ENCODE data around the gene CHN2.

Gene CHN2

DNA sequence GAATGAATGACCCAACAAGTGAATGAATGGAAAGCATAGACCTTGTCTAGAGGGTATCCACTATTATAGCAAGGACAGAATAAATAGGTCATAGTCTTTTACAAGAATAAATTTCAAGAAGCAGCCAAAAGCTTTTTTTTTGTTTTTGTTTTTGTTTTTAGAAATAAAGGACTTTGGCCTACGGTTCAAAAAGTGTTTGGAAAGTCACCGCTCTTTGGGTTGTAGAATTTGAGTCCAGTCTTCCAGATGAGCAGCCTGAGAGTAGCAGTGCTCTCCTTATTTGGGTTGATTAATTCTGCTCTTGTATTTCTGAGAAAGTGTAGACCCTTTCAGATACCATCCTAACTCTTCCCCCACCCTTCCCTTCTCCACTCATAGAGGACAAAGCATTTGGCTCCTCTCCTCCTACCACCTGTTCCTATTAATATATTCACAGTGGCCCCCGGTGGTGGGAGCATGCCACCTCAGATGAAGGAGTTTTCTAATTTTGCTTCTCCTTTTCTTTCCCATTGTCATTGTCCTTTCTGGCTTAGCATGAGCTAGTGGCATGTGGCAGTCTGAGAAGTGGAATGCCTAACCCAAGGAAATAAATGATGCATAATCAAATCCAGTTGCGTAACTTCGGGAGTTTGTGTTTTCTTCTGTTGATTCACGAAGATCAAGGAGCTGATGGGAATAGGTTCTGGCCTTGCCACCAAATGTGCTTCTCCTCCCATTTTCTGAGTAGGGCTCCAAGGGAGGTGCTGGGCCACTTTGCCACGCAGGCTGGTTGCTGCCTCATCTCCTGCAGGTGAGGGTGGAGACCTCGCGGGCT is 114.7 kb downstream of the CHN2 start:
- no peak for DNase-seq (ENCODE audit: low read depth, low spot score)

DNA sequence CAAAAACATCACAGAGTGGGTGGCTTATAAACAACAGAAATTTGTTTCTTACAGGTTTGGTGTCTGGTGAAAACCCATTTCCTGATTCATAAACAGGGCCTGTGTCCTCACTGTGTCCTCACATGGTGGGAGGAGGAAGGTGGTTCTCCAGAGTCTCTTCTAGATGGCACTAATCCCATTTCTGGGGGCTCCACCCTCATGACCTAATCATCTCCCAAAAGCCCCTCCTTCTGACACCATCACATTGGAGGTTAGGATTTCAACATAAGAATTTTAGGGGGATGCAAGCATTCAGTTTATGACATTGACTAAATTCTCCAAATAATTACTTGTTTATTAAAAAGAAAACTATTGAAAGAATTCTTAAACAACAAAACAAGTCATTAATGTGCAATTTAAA is 116.0 kb downstream of the CHN2 start:
- no peak for DNase-seq (ENCODE audit: low read depth, low spot score)

DNA sequence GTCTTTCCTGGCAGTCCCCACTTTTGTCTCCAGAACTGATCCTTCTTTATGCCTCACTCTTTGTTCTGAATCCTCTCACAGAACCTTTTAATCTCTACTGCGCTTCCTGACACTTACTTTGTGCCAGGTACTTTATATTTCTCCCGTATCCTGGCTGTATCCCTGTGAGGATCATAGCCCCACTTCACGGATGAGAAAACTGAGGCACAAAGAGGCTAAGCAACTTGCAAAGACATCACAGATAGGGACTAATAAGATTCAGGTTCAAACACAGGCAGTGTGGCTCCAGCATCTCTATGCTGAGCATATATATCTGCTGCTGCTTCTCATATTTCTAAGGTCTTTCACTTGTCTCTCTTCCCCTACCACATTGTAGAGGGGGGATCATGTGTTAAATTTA is 116.7 kb downstream of the CHN2 start:
- DNase-seq (ENCODE audit: low read depth, low spot score) = no peak

DNA sequence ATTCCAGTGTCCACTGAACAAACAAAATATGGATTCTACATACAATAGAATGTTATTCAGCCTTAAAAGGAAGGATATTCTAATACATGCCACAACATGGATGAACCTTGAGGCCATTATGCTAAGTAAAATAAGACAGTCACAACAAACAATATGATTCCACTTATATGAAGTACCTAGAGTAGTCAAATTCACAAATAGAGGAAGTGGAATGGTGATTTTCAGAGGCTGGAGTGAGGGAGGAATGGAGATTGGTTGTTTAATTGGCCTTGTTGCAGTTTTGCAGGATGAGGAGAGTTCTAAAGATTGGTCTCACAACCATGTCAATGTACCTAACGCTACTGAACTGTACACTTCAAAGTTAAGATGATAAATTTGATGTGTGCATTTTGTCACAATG is 119.6 kb downstream of the CHN2 start:
- no peak for DNase-seq (ENCODE audit: low read depth, low spot score)

DNA sequence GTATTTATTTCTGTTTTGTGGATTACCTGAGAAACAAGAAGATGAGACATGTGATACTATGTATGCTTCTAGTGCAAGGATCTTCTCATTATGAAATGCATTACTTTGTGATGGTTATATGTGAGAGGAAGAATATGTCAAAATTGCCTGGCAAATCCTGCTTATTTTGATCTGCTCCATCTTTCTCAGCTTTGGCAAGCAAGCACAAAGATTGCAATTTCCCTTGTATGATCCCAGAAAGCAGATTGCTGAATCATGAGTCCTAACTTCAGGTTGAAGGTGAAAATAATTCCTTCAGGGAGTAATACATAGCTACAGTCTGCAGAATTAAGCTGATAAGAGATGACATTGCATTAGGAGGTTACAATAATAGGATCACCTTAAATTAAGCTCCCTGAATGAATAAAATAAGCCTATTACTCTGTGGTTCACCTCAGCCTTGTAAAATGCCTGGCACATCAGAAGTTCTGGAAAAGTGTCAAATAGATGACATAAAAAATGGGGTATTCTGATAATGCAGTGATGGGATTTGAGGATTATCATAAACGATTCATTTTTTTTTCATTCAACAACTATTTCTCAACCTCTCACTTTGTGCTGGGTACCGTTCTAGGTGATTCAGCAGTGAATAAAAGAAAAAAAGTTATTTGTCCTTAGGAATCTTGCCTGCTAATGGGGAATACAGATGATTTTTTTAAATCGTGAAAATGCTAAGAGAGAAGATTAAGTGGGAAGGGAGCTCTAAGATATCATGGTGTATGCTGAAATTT is 120.7 kb downstream of the CHN2 start:
- DNase-seq (ENCODE audit: low read depth, low spot score) = no peak

DNA sequence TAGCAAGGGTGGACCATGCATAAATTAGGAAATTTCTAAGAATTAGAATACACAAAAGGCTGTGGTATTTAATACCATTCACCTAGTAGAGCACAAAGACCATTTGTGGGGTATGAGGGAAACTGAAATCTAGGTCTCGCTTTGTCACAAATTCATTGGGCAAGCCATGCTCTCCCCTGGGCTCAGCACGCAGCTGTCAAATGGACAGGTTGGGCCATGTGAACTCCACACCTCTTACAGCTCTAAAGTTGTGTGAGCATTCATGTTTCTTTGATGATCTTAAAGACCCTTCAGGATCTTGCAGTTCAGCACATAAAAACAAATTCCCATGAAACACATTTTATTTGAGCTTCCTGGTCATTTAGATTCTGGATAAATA is 121.3 kb downstream of the CHN2 start:
- DNase-seq (ENCODE audit: low read depth, low spot score) = no peak

DNA sequence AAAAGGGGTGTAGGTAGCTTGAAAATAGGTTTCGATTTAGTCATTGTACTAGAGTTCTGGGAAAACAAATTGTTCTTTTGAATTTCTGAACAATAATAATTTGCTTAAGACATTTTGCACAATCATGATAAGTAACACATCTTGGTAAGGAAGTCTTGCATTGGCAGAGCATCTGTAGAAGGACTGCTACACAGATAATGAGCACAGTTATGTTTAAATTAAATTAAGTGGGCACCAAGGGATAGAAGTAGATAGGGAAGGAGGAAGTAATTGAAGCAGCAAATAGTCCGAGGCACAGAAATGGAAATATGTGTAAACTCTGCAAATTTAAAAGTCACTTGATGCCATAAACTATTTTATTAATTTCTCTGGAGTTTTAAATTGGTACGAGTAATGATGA is 122.4 kb downstream of the CHN2 start:
- DNase-seq (ENCODE audit: low read depth, low spot score) = no peak

DNA sequence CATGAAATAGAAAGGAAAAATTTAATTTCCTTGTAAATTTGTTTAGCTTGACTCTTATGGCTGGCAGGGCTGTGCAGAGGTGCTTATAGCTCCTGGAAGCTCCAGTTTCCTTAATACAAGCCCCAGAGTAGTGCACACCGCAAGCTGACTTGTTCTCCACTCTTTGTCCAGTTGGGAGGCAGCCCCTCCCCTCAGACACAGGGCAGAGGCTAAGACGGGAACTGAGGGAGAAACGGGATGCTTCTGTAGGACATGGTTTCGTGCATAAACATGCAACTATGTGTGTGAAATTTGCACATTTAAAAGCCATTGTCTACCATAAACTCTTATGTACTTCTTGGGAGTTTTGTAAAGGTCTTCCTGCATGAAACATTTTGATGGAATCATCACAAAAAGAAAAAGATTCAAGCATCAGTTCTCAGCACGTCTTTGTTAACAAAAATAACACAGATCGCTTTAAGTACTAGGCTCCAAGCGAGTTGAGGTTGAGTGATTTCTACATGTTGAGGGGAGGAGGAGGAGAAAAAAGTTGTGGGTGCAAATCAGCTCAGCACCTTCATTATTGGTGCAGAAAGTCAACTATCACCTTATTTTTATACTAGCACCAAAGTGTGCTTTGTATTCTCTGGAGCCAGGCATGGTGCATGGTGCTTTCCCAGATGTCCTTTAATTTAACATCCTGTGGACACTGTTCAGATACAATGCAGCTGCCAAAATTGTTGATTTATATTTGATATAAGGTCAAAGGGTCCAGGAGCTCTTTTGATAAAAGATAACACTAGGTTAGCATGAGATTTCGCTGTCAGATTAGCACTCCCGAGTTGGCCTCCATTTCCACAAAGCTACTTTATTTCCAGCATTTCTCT is 124.5 kb downstream of the CHN2 start:
- no peak for DNase-seq (ENCODE audit: low read depth, low spot score)

DNA sequence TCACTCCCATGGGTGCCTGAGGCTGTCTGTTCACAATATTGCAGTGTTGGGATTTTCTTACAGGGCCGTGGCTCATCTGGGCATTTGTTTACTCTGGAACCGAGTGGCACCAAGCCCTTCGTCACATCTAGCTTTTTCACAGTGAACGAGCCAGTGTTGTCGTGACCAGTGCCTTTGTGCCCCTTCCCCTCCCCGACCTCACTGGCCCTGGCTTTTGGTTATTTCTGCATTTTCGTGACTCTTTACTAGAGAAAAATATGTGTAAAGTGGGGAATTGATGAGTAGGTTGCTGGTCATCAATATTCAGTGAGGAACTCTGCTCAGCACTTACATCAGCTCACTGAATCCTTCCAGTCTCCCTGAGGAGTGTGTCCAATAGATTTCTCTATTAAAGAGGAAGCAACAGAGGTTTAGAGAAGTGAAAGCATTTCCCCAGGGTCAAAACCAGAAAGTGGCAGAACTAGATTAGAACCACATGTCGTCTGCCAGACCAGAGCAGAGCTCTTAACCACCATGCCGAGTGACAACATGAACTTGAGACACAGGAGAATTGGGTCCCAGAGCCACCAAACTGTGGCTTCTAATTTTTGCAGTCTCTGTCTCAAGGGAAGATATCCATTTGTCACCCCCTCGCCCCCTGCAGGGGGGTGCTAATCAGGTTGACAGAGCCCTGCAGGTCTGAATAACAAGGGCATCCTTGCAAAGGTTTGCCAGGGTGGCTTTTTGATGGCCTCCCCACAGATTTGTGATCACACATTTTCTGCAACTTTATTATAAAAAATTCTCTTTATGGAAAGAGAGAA is 125.3 kb downstream of the CHN2 start:
- no peak for DNase-seq (ENCODE audit: low read depth, low spot score)

DNA sequence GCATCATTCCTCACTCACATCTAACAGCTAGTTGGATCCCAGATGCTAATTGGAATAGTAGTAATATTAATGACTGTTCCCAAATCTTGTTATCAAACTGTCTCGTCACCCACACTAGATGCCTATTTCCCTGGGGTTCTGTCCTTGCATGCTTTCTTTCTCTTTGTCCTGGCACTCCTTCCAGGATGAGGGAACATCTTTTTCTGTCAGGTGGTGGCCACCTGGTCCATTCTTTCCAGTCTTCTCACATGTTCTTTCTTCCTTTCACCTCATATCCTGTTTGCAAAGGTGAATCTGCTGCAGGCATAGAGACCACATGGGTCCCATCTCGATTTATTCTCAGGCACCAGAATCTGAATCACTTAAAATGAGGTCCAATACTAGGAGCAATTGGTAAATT is 126.0 kb downstream of the CHN2 start:
- no peak for DNase-seq (ENCODE audit: low read depth, low spot score)

DNA sequence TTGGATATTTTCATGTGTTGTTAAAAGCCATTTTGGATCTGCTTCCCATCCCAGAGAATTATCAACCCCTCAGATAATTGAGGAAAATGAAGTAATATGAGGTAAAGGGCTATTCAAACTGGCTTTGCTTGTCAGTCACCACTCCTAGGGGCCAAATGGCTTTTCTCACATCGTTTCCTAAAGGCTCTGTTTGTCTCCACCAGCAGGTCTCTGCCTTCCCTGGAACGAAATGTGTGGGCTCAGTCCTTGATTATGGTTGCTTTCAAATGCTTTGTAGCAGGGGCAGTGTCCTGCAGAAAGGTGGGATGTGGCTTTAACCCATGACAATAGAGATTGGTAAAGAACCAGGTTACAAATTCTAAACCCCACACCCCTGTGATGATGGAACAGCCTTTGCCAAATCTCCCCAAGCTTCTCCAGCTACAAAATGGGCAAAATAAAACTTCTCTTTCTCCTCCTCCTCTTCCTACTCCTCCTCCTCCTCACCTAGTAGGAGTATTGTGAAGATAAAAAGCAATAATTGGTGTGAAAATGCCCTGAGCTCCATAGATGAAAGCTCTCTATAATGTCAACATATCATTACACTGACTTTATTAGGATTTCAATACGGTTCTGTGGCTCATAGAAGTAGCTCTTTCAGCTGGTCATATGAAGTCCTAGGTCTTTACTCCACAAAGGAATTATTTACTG is 127.6 kb downstream of the CHN2 start:
- no peak for DNase-seq (ENCODE audit: low read depth, low spot score)

DNA sequence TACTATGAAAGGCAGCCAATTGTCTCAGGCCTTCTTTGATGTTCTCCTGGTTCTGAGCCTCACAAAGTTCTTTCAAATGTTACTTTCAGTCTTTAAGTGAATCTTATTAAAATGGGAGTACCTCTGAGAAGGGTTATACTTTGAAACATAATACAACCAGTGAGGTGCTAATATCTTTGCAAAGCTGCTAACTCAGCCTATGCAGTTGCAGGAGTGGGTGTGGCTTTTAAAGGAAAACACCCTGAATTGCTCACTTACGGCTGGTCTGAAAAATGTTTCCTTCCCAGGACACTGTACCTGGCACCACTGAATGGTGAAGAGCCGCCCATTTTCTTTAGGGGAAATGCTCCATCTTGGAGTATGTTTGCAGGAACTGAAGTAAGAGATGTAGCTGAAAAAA is 130.9 kb downstream of the CHN2 start:
- no peak for DNase-seq (ENCODE audit: low read depth, low spot score)

DNA sequence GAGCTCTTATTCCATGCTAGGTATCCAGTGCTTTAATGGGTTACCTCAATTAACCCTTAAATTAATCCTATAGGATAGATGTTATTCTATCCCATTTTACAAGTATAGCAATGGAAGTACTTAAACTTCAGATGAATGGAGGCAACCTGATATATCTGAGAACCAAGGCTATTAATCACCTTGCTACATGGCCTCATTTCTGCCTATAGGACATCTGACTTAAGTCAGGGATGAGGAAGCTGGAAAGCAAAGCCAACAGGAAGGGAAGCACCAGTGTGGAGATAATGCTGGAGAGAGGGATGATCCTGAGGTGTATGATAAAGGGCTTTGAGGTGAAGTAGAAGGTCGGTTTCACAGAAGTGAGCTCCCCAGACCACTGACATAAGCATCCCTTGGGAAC is 132.3 kb downstream of the CHN2 start:
- no peak for DNase-seq (ENCODE audit: low read depth, low spot score)

DNA sequence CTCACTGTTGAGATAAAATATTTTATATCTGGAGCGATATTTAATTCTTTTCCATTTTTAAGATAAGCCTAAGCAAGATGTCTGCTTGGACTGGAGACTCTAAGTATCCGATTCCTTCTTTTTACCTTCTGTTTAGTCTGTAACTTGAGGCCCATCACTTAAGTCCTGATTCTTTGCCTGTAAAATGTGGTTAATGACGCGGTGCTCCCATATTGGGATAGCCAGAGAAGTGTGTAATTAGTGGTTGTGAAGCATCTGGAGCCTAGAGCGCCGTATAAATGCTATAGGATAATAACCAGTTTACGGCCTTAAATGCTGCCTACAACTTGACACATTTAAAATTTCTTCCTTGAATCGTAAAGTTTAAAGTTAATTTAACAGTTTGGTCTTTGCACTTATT is 132.9 kb downstream of the CHN2 start:
- DNase-seq (ENCODE audit: low read depth, low spot score) = no peak

DNA sequence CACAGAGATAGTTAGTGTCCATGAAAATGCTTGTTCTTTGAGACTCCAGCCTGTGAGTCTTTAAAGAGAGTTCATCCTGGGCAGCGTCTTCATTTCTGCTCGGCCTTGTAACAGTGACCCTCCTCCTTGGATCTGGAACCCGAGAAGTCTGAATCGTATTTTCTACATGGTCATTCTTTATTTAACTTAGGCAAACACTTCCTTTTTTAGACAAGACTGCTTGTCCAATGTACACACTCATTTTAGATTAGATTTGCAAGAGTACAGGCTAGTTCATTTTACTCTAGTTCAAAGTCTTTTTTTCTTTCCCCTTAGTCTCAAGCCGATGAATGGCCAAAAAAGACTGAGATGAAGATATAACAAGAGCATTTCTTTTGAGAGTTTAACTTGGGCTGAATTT is 133.5 kb downstream of the CHN2 start:
- no peak for DNase-seq (ENCODE audit: low read depth, low spot score)

DNA sequence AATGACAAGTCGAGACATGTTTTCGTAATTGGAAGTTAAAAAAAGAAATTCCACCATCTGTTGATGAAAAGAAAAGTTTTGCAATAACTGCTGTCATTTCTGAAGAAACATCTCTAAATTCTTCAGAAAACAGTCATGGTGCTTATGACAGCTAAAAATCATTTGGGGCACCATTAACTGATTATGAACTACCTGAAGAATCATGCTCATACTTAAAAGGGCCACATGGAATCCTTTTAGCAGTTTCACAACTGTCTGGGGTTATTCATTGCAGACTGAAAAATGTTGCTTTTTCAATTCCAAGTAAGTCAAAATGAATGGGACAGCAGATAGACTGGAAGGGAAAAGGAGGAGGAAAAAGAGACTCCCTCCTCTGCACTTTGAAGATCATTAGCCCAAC is 134.2 kb downstream of the CHN2 start:
- no peak for DNase-seq (ENCODE audit: low read depth, low spot score)

DNA sequence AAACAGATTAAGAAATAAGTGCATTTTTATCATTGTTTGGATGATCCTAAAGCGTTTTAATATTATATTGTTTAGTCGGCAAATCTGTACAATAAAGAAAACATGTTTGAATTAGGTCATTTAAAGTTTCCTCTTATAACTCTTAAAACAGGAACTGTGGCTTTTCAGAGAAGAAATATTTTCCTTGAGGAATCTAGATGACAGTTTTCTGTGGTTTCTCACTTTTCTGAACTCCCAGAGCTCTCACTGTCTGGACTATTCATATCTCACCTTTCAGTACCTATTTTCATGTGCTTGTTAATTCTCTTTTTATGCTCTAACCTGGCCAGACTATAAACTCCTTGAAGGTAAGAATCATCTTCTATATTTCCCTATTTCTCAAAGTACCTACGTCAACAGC is 135.1 kb downstream of the CHN2 start:
- DNase-seq (ENCODE audit: low read depth, low spot score) = no peak

DNA sequence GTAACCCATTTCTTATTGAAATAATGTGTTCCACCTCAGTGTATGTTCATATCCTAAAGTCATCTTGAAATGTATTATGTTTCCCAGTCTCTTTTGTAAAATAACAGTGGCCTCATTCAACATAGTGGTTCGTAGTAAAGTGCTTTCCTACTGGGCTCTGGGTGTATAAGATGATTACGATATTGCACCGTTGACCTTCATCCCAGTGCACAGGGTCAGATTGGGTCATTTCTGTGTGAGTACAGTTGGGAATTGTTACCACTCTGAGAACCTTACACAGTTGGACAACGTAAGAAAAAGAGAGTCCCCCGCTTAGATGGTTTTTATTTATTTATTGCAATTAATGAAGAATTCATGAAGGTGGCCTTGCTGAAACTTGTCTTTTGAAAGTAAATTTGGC is 135.6 kb downstream of the CHN2 start:
- no peak for DNase-seq (ENCODE audit: low read depth, low spot score)

DNA sequence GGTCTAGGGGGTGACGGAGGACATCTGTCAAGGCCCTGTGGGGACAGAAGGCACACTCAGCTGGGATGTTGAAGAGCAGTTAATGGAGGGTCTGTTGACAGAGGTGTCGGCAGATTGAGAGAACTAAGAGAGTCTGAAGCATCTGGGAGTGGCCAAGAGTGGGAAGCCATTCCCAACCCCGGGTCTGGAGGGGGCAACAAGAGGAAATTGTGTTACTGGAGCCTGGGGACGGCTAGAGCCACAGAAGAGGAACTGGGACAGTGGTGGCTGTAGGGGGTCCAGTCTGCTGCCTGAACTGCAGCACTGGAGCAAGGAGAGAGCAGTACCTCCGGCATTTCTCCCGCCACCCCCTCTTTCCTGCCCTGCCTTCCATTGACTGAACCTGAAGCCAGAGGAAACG is 136.6 kb downstream of the CHN2 start:
- DNase-seq (ENCODE audit: low read depth, low spot score) = no peak

DNA sequence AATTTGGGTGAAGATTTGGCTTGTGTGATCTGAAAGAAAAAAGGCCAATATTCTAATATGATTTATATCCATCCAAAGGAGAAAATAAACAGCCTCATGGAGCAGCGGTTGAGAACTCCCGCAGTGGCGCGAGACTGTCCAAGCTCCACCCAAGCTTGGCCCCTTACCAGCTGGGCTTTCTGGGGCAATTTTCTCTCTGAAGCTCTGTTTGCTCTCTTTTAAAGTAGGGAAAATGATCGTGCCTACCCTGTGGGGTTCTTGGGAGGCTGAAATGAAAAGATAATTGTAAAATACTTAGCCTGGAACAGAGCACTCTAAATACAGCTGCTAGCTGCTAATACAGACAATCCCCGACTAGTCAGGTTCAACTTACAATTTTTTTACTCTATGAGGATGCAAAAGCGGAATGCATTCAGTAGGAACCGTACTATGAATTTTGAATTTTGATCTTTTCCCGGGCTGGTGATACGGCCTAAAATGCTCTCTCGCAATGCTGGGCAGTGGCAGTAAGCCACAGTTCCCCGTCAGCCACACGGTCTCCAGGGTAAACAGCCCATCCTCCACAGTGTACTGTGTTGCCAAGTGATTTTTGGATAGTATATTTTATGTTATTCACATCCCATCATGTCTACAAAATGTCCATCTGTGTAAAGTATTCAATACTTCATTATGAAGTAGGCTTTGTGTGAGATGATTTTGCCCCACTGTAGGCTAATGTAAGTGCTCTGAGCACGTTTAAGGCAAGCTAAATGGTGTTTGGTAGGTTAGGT is 137.7 kb downstream of the CHN2 start:
- no peak for DNase-seq (ENCODE audit: low read depth, low spot score)

Measured in smooth muscle cell of the brain vasculature (primary cell).